GM19193 (cell line): ENCODE results near the gene ROR1.

ENCODE experiments used
- POLR2A ChIP-seq: IDR thresholded peaks from 4 replicates; pipeline ENCODE4 v1.6.1; 2011; ENCODE audit not compliant: insufficient read depth, insufficient read length; ENCODE audit errors: extremely low read depth

Gene ROR1

GRCh38 chr1:64098436-64098835 is 324.6 kb downstream of the ROR1 start:
- TF ChIP-seq POLR2A = no peak

GRCh38 chr1:64098846-64099582 is 325.2 kb downstream of the ROR1 start:
- TF ChIP-seq POLR2A = no peak

- no peak for TF ChIP-seq POLR2A
Observed at GRCh38 chr1:64100791-64101190, 327.0 kb downstream of the ROR1 start.

- no peak for TF ChIP-seq POLR2A
Observed at GRCh38 chr1:64107118-64107519, 333.3 kb downstream of the ROR1 start.

- no peak for TF ChIP-seq POLR2A
Observed at GRCh38 chr1:64107632-64108031, 333.8 kb downstream of the ROR1 start.

GRCh38 chr1:64110924-64111777 is 337.3 kb downstream of the ROR1 start:
- no peak for TF ChIP-seq POLR2A

- no peak for TF ChIP-seq POLR2A
Observed at GRCh38 chr1:64111787-64112186, 338.0 kb downstream of the ROR1 start.

GRCh38 chr1:64112281-64112680 is 338.5 kb downstream of the ROR1 start:
- no peak for TF ChIP-seq POLR2A

GRCh38 chr1:64114012-64114525 is 340.3 kb downstream of the ROR1 start:
- no peak for TF ChIP-seq POLR2A

GRCh38 chr1:64116537-64116936 is 342.7 kb downstream of the ROR1 start:
- TF ChIP-seq POLR2A = no peak

- TF ChIP-seq POLR2A = no peak
Observed at GRCh38 chr1:64117492-64117891, 343.7 kb downstream of the ROR1 start.

- no peak for TF ChIP-seq POLR2A
Observed at GRCh38 chr1:64121766-64122385, 348.1 kb downstream of the ROR1 start.

GRCh38 chr1:64122588-64122987 is 348.8 kb downstream of the ROR1 start:
- no peak for TF ChIP-seq POLR2A

GRCh38 chr1:64124704-64125440 is 351.1 kb downstream of the ROR1 start:
- TF ChIP-seq POLR2A = no peak

GRCh38 chr1:64126581-64126980 is 352.8 kb downstream of the ROR1 start:
- TF ChIP-seq POLR2A = no peak
